ENCODE measurements around the gene SMAD4.

DNA sequence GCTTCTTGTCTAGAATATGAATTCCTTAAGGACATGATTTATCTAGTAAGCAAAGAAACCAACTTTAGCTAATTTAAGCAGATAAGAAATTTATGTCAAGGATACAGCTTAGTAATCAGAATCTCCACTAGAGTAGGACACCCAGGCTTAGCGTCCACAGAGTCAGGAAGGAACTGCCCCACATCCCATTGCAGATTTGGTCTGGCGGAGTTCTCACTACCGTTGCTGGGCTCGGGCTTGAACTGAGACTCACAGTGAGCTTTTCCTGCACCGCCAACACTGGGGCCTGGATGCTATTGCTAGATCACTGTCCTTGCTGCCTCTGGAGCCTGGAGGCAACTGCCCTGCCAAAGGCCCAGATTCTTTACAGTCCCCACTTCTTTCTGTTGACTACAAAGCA is 68.1 kb downstream of the SMAD4 start:
- TF ChIP-seq POLR2A (IDR thresholded peaks at IDR 0.05; ENCODE audit: low read depth, low read length), result no peak
- TF ChIP-seq POLR2AphosphoS5 (IDR thresholded peaks at IDR 0.05; ENCODE audit: low read depth, low read length), result no peak
- no peak for TF ChIP-seq TAF1 (IDR thresholded peaks at IDR 0.05; ENCODE audit: borderline replicate concordance, low read depth, low read length)
